DMS79 treated with DMSO at 0.1 percent for 48 hours (cell line): ENCODE data around the gene DCDC1.

Experiments
- DNase-seq: peaks from one replicate; lab custom pipeline; 2025; lab: John Stamatoyannopoulos, UW

Gene DCDC1

GRCh38 chr11:31106968-31107576 lies 262.5 kb downstream of the DCDC1 start:
- peak; percentile 17 for DNase-seq

DNA sequence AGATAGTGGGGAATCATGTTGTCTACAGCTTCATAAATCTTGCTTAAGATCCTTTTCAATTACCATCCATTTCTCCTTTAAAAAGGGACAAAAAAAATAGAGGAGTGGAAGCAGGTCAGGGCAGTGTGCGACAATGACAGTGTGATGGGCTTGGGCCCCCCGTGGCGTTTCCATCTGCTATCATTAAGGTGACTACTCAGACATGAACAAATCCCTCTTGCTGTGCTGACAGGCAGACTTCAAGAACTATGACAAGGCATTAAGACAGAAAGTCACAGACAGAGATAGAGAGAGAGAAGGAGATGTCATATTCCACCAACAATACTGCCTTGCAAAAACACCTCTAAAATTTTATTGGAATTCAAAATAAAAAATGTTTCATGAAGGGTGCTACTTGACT lies 263.2 kb downstream of the DCDC1 start:
- no peak for DNase-seq

- no peak for DNase-seq
Observed at GRCh38 chr11:31102875-31103274, 266.7 kb downstream of the DCDC1 start.

GRCh38 chr11:31102316-31102715 lies 267.2 kb downstream of the DCDC1 start:
- DNase-seq: no peak

- DNase-seq: no peak
Observed at GRCh38 chr11:31096191-31096805, 273.2 kb downstream of the DCDC1 start.

- no peak for DNase-seq
Observed at GRCh38 chr11:31092638-31093037, 276.9 kb downstream of the DCDC1 start.

GRCh38 chr11:31089117-31089516 lies 280.4 kb downstream of the DCDC1 start:
- no peak for DNase-seq

- no peak for DNase-seq
Observed at GRCh38 chr11:31069447-31070205, 299.9 kb downstream of the DCDC1 start.

- DNase-seq: no peak
Observed at GRCh38 chr11:31060880-31061279, 308.7 kb downstream of the DCDC1 start.

GRCh38 chr11:31059529-31059928 lies 310.0 kb downstream of the DCDC1 start:
- no peak for DNase-seq

DNA sequence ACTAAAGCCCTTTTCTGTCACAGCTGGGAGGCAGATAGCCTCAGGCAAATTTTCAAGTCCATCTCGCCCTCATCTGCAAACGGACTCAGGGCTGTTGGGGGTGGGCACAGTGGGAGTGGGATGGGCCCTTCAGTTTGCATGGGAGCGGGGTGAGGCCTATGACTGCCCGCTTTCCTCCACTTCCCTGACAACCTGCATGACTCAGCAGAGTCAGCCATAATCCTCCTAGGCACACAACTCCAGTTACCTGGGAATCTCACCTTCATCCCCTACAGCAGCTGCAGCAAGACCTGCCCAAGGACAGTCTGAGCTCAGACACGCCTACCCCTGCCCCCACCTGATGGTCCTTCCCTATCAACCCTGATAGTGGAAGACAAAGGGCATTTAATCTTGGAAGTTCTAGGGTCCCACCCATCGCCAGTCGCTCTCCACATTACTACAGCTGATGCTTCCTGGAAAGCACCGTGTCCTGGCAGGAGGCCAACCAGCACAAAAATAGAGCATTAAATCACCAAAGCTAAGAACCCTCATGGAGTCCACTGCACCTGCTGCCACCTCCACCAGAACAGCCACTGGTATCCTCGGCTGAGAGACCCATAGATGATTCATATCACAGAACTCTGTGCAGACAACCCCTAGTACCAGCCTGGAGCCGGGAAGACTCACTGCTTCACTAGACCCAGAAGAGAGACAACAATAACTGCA lies 319.3 kb downstream of the DCDC1 start:
- DNase-seq: peak; percentile 6

GRCh38 chr11:31045335-31045734 lies 324.2 kb downstream of the DCDC1 start:
- DNase-seq: no peak

DNA sequence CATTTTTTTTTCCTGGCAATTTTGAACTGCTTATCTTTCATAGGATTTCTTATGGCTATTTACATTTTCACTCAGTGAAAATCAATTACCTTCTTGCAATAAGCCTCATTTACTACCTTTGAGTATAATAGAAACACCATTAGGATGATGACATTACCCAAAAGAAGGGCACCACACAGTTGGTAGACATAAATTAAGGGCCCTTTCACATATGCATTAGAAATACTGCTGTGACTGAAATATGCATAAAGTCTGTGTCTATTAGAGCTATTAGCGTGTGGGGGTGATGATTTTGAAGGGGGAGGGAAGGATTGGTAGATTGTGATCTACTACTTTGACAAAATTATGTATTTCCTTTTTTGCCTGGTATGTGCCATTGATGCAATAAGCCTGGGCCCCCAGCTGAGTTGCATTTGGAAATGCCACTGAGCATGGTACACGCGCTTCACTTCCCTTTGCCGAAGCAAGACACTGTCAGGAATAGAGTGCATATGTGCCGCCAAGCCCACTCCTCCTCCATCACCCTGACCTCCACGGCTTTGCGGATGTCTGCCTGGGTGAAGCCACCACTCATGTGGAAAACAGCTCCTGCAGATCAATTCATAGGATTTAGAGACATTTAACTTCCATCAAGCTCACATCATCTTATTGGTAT lies 339.3 kb downstream of the DCDC1 start:
- no peak for DNase-seq

DNA sequence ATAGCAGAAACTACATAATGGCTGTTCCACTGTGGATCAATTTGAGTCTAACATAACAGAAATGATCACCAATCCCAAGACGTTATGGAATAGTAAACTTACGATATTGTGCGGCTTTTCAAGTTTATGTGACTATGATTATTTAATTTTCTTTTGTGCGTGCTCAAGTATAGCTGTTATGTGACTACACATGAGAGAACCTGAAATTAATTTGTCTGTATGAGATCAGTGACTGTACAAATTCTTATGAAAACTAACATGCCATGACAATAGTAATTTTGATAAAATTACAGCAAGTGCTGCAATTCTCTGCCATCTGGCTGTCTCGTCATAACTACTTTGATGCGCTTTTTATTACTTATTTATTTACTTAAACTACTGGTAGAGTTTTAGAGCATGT lies 343.2 kb downstream of the DCDC1 start:
- DNase-seq: no peak

- no peak for DNase-seq
Observed at GRCh38 chr11:31022080-31022479, 347.5 kb downstream of the DCDC1 start.

DNA sequence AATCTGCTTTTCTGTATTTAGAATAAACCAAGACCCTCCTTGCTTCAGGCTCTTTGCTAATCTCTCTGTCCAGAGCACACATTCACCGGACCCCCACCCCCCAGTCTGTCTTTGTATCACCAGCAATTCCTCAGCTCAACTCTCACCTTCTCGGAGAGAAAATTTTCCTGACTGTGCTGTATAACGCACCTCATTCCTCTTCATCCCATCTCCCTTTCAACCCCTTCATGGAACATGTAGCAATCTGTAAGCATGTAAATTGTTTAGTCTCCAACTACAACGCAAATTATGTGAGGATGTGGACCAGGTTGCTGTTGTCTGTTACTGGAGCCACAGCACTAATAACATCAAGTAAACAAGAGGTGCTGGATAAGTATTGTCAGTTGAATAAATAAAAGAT lies 349.8 kb downstream of the DCDC1 start:
- no peak for DNase-seq

DNA sequence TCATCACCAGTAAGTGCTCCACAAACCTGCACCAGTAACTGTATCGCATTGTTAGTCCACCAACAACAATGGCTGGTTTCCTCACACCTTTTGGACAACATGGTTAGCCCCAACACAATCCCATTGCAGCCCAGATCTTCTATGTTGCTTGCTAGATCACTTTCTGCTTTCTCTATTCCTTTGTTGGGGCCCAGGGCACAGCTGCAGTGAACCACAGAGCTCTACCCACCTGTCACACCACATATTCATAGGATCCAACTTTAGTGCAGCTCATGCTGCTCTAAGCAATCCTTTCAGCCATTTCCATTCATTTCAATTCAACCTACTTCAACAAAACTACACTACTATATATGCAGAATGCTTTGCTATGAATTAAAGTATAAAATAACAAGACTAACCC lies 364.3 kb downstream of the DCDC1 start:
- no peak for DNase-seq

- DNase-seq: no peak
Observed at GRCh38 chr11:31001427-31001826, 368.1 kb downstream of the DCDC1 start.

DNA sequence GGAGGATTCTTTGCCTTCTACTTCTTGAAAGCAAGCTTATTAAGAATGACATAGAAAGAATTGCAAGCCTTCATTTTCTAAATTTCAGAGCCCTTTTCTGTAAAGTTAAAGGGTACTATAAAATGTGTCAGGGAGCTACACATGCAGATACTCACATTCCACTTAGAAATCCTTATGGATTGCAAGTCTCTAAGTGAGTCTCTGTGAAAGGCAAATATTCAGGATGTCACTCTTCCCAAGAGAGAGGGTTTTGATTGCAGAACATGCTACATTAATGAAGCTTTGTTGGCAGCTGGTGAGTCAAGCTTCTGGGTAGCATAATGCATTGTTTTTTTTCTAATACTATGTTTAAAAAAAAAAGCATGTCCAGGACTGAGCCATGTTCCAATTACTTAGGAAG lies 369.2 kb downstream of the DCDC1 start:
- DNase-seq: no peak

DNA sequence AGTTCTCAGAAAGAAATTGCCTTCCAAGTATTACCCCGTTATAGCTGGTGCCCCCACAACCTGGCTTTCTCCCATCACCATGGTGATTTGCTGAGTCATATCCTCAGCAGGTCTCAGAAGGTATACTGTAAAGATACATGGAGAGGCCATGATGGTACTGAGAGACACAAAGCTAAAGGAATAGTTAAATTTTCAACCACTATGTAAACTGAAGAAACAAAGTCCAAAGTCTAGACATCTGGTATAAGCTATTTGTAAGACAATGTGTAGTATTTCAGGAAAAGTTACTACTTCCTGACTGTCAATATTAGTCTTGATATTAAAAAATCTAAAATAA lies 377.1 kb downstream of the DCDC1 start:
- DNase-seq: no peak

DNA sequence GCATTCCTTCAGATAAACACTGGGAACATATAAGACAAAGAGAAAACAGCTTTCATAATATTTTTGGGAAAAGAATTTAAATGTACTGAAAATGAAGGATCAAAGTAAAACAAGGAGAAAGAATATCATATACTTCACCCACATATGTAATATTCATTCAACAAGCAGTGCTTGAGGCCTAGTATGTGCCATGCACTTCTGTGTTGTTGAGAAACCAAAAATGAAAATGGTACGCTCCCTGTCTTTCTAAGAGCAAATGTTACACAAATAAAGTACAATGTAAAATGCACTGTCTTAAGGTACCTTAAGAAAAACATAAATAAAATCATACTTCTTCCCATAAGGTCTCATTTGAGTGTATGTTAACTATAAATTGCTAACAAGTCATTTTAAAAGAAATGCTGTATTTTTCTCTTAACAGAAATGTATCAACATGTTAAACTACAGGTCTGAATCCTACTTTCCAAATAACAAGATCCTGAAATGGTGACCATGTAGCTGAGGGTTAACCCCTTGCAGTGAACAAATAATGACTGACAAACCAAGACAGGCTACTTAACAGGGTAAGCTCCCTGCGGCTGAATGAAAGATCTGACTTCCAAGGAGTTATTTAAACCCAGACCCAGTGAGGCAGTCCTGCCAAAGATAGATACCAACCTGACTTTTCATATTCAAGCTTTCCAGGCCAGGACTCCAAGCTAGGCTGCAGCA lies 377.6 kb downstream of the DCDC1 start:
- DNase-seq: no peak

DNA sequence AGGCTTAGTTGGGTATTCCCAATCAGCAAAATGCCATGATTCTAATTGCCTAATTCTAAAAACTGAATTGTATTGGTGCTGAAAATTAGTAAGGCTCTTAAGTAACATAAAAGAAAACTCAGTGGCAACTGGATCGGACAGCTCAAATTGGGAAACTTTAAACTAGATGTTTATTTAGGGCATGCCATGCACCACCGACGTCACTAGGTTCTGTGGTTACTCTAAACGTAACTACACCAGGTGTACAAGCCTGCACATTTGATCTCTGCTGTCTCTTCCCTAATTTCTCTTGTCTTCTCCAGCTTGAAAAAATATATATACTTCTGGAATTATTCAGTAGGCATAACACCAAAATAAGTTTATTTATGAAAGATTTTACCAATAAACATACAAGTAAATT lies 378.2 kb downstream of the DCDC1 start:
- no peak for DNase-seq
